HG03139 (cell line): ENCODE data around the gene ASIC5.
A peak's percentile ranks its signal among the peaks of the same experiment; 100 is the strongest.
"Not testable (repeated sequence)": the region's sequence is repeated elsewhere in the genome, so short reads cannot be mapped to it uniquely, and the experiment has no call there.

ENCODE experiments used
- ATAC-seq: cut with Tn5 transposase; IDR thresholded peaks from one replicate; pipeline ENCODE4 v1.9.1; 2021; ENCODE audit not compliant: unreplicated experiment

Gene ASIC5, protein sequence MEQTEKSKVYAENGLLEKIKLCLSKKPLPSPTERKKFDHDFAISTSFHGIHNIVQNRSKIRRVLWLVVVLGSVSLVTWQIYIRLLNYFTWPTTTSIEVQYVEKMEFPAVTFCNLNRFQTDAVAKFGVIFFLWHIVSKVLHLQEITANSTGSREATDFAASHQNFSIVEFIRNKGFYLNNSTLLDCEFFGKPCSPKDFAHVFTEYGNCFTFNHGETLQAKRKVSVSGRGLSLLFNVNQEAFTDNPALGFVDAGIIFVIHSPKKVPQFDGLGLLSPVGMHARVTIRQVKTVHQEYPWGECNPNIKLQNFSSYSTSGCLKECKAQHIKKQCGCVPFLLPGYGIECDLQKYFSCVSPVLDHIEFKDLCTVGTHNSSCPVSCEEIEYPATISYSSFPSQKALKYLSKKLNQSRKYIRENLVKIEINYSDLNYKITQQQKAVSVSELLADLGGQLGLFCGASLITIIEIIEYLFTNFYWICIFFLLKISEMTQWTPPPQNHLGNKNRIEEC

DNA sequence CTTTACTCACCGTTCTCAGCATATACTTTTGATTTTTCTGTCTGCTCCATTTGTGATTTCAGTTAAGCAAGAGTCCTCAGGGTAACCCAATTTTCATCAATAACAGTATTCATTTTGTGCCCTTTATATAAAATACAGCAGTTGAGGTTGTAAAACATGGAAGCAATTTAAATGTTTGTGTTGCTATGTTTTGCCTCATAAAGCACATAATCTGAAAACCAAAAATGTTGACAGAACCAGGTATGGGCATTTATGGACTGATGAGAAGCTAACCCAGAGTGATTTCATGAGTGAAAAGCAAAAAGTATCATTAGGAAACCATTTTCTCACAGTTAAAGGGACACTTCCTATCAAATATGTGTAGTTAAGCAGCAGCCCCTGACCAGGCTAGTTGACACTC, at the start of gene ASIC5:
TSS of gene ASIC5 (minus strand) at position 101 of the 400 bp plus-strand sequence. CDS start at position 50, 51 bp downstream.
- no peak for ATAC-seq

DNA sequence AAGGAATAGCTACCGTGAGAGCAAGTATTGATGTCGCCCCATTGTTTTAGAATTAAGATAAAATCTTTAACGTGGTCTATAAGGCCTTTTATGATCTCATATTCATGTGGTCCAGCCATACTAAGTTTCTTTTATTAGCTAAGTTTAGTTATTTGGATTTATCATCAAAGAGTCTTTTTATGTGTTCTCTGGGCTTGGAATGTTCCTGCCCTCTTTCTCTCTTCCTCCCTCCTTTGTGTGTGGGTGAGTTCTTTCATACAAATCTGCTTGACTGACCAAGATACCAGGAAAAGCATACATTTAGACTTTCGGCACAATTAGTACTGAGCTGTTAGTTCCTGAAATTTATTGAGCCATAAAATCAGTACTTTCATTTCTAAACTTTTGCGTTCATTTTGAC, 48.7 kb upstream of the ASIC5 start:
- ATAC-seq: no peak

DNA sequence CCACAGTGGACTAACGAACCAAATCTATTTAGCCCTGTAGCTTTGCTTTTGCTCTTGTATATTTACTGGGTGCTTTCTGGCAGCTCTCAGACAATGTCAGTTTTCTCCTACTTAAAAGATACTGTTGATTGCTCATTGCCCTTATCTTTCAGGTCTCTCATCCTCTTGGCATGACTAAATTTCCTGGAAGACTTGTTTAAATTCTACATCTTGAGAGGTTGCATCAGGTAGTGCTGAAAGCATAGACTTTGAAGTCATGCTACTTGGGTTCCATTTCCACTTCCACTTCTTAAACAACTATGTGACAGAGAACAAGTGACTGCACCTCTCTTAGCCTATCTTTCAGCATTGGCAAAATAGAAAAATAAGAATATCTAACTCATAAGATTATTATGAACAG, 45.8 kb upstream of the ASIC5 start:
- no peak for ATAC-seq

DNA sequence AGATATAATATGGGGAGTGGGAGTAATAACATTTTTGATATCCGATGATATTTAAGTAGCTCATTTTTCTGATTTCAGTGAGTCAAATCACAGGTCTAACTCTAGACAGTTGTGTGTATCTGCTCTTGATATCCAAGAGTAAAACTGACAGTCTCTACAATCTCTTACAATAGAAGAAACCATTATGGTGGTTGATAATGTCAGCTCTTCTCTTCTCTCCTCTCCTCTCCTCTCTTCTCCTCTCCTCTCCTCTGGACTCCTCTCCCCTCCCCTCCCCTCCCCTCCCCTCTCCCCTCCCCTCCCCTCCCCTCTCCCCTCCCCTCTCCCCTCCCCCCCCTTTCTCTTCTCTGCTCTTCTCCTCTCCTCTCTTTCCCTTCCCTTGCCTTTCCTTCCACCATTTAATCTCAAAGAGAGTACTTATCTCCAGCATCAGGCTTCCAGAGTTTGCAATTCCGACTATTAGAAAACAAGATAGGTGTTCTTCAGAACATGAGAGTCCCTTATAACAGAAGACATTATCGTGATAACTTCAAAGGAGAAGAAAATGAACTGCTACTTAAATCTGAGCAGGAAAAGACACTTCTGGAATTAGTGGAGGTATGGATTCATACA, 43.6 kb upstream of the ASIC5 start:
- no peak for ATAC-seq

DNA sequence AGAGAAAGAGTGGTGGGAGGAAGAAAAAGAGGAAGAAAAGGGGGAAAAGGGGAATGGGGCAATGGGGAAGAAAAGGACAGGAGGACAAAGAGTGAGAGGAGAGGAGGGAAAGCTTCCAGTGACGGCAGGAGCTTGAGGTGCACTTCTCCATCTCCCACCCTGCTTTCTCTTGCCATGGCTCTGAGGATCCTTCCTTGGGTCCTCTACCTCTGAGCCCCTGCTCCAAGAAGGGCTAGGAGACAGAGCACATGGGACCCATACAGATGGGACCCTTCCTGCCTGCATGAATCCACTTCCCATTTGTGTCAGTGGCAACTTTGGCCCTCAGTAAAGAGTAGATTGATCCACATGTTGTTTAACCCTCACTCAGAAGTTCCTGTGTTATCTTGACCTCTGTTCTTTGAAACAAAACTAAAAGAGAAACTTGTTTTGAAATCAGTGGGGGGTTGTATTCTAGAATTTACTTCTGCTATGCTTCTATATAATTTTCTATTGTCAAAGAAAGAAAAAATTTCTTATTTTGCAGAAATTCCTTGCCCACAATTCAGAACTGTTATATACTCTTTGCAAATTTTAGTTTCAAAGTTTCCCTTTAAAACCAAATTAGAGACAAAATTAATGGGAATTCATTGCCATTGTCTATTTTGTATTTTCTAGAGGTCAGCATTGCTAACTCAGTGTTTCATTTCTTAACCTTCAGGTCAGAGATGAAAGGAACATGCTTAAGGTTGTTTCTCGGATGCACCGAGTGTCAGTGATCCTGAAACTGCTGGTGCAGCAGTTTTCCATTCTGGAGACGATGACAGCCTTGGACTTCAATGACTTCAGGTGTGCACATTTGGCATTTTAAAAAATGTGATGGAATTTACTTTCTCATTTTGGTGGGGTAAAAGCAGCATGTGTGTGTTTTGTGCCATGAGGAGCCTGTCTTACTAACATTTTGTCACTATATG, 42.4 kb upstream of the ASIC5 start:
- ATAC-seq: no peak

DNA sequence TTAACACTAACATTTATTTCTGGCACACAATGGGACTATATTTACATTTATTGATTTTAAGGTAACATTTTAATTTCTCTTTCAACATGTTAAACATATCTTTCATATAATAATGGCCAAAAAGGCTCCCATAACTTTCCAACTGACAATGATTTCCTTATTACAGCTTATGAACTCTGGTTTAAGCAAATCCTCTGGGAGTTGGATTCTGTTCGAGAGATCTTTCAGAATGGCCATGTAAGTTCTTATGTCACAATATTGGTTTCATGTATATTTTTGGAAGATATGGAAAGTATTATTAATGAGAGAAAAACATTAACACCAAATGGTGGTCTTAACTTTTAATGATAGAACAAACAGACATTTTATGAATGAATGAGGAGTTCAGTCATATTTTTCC, 41.5 kb upstream of the ASIC5 start:
- no peak for ATAC-seq

DNA sequence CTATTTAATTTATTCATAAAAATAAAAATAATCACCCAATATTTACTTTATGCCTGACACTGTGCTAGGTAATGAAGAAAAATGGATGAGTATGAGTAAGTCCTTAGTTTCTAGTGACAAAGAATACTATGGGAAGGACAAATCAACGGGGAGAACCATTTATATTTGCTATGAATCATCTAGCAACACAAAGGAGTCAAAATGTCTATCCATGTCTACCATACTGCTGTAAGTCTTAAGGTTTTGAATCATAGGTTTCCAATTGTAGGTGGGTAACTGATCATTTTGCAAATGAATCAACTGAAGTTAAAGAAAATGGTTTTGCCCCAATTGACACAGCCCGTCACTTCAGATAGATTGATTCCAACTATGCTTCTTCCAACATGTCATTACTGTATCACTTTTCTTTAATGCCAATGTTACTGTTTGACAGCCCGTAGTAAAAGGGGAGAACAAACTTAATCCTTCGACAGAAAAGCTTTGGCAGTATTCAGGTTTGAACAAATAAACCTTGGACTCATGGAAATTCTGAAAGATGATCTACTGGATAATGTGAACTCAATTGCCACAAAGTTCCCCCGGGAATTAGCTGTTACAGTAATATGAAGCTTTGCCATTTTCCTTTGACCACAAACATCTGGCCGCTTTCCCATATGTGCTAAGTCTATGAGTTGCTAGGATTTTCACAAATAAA, 40.6 kb upstream of the ASIC5 start:
- ATAC-seq: no peak

DNA sequence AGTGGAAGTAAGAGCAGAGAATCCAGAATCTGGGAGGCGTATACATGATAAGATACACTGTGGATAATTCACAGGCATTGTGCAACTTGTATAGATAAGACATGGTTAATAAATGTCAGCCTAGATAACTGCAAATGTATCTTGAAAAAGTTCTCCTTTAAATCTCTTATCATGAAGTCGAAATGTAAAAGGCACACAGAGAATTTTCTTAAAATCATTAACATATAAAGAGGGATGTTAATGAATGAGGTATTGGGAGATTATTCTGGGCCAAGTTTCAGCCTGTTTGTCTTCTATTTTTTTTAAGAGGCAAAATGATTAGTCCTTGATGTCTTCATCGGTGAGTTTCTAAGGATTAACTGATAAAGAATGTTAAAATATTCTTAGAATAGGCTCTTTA, 38.3 kb upstream of the ASIC5 start:
- no peak for ATAC-seq

DNA sequence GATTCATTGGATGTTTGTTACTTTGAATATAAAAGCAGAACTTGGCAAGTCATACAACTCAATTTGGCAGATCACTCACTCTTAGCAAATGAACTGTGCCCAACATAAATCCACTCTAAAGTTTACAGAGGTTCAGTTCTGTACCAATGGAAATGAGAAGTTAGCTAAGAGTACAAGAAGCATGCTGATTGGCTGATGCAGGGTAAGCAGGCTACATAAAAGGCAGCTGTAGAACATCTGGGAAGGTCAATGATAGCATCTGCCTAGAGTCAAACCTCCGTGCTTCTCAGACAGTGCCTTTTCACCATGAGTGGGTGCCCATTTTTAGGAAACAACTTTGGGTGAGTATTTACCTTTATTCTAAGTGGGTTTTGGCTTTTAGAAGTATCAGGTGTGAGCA, 37.4 kb upstream of the ASIC5 start, which contains the start of gene TDO2:
TSS of gene TDO2 (plus strand) at position 244 of the 400 bp plus-strand sequence. CDS start at position 307, 63 bp downstream.
- no peak for ATAC-seq

DNA sequence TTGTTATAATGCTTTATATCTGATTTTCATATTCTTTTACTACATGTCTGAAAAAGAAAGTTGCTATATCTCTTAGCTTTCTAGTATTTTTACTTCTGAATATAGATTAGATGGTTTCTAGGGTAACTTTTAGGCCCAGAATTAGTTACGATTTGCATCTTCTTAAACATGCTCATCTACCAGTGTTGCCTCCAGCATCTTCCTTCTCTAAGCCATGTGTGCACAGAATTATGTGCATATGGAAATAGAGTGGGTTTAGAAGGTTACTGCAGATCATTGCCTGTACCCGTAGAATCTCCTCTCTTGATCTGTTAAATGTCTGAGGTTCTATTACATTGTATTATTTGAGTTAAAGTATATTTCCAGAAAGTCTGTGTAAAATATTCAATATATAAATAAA, 34.9 kb upstream of the ASIC5 start:
- no peak for ATAC-seq

DNA sequence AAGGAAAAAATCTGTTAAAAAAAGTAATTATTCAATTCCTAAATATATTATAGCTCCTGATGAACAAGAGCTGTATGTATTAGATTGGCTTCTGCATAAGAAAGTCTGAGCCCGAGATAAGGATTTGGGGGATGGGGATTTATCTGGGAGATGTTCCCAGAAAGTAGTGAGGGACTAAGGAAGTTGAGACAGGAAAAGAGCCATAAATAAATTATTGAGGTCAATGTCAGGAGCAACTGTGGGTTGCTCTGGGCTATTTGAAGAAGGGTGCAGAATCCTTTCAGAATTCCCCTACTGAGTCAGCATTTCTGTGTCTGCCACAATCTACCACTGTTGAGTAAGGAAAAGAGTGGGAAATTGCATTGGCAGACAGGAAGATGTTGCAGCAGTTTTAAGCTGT, 34.3 kb upstream of the ASIC5 start:
- no peak for ATAC-seq

DNA sequence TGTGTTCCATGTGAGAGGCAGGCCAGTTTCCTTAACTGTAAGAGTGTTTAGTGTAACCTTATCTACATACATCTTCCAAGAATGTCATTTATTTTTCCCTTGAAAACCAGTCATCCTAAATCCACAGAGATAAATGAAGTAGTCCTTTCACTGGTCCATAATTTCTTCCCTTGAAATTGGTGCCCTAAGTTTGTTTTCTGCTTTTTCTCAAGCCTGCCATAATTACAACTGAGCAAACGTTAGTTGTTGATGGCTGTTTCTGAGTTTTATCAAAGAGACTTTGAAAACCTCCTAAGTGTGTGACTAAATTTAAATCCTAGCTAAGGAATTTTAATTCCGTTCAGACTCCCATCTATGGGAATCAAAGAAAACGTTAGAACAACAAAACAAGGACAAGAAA, 33.8 kb upstream of the ASIC5 start:
- ATAC-seq: no peak

DNA sequence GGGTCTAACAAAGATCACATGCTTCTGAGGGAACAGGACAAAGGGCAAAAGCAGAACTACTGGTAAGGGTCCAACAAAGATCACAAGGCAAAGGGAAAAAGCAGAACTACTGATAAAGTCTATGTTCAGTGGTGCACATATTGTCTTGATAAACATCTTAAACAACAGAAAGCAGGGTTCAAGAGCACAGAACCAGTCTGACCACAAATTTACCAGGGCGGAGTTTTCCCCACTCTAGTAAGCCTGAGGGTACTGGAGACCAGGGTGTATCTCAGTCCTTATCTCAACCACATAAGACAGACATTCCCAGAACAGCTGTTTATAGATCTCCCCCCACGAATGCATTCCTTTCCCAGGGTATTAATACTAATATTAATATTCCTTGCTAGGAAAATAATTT, 32.3 kb upstream of the ASIC5 start:
- ATAC-seq: not testable (repeated sequence)

DNA sequence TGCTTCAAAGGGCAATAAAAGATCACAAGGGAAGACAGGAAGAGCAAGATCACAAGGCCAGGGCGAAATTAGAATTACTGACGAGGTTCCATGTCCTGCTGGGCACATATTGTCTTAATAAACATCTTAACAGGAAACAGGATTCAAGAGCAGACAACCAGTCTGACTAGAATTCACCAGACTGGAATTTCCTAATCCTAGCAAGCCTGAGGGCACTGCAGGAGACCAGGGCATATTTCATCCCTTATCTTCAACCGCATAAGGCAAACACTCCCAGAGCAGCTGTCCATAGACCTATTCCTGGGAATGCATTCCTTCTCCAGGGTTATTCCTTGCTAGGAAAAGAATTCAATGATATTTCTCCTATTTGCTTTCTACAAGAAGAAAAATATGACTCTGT, 25.0 kb upstream of the ASIC5 start:
- ATAC-seq: no peak

DNA sequence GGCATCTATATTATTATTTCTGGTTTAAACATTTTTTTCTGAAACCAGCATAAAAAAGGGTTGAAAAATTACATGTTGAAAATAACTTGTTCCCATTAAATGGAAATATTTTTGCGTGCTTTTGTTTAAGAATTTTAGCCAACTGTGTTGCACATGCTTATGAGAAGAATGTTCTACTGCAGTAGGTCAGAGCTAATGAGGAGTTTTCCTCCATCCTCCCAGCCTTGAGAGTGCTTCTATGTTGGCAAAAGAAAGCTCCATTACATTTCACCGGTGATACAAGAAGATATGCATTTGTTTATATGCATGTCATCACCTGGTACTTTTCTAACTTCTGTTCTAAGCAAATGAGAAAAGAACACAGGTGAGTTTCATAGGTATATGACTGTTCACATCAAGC, 23.9 kb upstream of the ASIC5 start:
- no peak for ATAC-seq

DNA sequence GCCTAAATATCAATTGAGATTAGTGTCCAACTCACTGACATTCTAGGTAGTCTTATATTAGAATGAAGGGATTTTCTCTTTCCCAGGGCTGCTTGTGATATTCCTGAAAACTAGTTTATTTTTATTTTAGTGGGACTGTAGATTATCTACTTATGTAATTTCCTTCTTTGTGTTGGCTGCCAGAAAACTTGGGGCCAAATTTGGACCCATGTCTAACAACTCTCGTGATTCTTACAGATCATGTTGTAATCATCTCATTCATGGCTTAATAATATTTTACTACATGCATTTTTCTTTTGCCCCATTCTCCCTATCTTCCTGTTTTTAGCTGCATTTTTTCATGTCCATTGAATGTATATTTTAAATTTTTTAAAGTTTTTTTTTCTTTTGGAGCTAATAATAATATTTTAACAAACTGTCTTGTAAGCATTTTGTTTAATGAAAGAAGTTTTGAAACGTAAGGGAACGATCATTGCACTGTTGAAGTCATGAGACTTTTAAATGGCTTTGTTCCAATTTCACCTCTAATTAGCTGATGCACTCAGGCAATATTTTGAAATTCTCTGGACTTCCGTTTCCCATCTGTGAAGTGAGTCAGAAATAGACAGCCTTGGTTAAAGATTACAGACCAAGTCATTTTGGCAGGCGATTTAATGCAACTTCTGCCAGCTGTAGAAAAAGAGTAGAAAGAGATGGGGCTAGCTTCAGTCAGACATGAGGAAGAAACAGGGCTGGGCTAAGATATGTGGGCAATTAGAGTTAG, 23.1 kb upstream of the ASIC5 start:
- ATAC-seq: peak; percentile 98

DNA sequence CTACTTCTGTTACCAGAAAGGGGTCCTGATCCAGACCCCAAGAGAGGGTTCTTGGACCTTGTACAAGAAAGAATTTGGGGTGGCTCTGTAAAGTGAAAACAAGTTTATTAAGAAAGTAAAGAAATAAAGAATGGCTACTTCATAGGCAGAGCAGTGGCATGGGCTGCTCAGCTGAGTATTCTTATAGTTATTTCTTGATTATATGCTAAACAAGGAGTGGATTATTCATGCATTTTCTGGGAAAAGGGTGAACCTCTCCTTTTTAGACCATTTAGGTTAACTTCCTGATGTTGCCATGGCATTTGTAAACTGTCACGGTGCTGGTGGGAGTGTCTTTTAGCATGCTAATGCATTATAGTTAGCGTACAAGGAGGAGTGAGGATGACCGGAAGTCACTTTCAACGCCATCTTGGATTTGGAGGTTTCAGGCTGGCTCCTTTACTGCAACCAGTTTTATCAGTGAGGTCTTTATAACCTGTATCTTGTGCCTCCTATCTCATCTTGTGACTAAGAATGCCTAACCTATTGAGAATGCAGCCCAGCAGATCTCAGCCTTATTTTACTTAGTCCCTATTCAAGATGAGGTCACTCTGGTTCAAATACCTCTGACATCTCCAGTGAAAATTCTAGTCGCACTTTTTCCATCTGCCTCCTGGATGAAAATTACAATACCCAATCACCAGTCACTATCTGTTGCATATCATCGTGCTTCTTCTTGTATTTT, 21.9 kb upstream of the ASIC5 start:
- ATAC-seq: no peak

DNA sequence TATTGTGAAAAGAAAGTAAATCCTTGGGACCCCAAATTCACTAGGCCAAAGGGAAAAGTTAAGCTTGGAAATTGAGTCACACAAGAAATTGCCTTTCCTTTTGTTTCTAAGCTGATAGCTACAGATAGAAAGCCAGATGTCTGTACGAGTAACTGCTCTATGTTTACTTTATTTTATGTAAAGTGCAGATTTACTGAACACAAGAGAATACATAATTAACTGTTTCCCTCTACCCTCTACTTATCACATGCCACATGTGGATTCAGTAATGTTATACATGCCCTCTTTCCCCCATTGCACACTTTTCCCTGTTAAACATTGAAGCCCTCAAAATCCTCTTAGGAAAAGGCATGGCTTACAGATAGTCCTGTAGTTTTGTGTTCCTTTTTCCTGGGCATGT, 21.0 kb upstream of the ASIC5 start:
- ATAC-seq: no peak

DNA sequence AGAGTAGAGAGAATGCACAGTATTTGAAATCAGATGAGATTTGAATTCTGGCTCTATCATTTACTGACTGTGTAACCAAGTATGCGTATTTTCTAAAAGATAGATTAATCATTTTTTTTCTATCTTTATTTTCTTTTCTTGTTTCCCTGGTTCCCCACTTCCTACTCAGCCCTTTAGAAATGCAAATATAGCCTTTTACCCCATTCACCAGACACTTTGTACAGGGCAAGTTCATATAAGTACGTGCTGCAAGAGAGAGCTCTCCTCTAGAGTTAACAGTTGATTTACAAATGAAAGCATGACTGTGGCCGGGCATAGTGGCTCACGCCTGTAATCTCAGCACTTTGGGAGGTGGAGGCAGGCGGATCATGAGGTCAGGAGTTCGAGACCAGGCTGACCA, 19.6 kb upstream of the ASIC5 start:
- ATAC-seq: no peak
